ENCODE data around the gene HLA-B.
"Not testable (repeated sequence)": the region's sequence is repeated elsewhere in the genome, so short reads cannot be mapped to it uniquely, and the experiment has no call there.

HLA-B gene

GRCh38 chr6:31381666-31382065 is 24.7 kb upstream of the HLA-B start:
- DNase-seq, result no peak

GRCh38 chr6:31379850-31380249 is 22.9 kb upstream of the HLA-B start:
- DNase-seq, result no peak

- no peak for DNase-seq
Observed at GRCh38 chr6:31378721-31379103, 21.7 kb upstream of the HLA-B start.

DNA sequence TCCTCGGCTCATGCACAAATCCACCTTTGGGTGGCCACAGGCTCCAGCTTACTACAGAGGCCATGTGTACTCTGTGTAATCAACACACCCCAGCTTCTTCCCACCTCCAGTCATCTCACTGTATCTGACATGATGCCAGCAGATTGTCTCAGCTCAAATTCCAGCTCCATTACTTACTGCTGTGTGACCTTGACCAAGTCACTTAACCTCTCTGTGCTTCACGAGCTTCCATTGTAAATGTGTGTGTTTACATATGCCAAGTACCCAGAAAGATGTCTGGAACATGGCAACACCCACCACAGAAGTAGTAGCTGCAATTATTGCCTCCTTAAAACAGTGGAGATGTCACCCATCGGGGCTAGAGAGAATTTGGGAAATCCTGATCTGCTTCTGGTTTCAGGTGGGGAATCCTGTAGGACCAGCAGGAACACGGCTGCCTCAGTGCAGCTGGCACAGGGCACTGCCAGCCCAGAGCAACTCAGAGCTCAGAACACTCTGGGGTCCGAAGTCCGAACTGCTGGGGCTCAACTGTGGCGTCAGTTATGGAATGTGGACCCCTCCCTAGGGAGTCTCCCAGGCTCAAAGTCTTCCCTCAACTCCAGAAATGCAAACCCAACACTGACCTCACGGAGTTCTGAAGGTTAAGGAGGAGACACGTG is 21.2 kb upstream of the HLA-B start:
- no peak for DNase-seq

GRCh38 chr6:31377029-31377428 is 20.1 kb upstream of the HLA-B start:
- DNase-seq, result no peak

GRCh38 chr6:31375699-31376098 is 18.7 kb upstream of the HLA-B start:
- no peak for DNase-seq

DNA sequence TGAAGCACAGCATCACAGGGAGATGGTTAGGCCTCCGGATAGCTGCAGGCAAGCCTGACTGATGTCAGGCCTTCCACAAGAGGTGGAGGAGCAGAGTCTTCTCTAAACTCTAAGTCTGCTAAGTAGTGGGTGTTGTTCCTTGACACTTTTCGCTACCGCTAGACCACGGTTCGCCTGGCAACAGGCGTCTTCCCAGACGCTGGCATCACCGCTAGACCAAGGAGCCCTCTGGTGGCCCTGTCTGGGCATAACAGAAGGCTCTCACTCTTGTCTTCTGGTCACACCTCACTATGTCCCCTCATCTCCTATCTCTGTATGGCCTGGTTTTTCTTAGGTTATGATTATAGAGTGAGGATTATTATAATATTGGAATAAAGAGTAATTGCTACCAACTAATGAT is 17.1 kb upstream of the HLA-B start:
- not testable (repeated sequence) for DNase-seq

DNA sequence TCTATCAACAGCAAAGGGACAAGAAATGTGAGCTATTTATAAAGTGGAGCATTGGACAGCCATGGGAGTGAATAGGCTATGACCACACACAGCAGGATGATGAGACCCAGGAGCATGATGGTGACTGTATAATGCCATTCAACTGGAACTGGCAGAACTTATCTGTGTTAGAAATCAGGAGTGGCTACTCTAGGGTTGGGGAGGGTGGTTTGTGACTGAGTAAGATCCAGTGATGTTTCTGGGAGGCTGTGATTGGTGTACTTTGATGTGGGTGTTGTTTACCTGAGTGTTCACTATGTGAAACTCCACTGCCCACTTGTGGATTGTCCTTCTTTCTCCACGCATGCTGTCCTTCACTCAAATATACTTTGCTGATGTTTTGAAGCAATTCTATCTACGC is 11.5 kb upstream of the HLA-B start:
- no peak for DNase-seq

GRCh38 chr6:31366693-31367470 is 9.9 kb upstream of the HLA-B start:
- DNase-seq, result peak; percentile 87

GRCh38 chr6:31365864-31366263 is 8.9 kb upstream of the HLA-B start:
- DNase-seq, result no peak

DNA sequence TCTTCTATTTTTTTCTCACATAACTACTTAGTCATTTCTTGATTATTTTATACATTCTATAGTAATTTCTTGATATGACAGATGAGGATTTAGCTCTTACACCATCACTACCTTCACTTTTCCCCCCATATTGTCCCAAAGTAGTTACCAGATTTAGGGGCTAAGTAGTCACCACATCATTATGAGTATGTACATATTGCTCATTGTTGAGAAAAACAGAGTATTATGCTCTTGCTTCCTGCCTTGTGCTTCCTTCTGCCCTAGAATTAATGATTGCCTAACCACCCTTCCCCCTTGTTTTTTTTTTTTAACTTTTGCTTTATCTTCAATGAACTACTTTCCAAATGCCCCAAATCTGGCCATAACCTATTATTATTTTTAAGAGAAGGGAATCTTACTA is 6.8 kb upstream of the HLA-B start:
- no peak for DNase-seq

GRCh38 chr6:31362751-31363150 is 5.8 kb upstream of the HLA-B start:
- DNase-seq, result no peak

- no peak for DNase-seq
Observed at GRCh38 chr6:31359581-31359980, 2.6 kb upstream of the HLA-B start.

DNA sequence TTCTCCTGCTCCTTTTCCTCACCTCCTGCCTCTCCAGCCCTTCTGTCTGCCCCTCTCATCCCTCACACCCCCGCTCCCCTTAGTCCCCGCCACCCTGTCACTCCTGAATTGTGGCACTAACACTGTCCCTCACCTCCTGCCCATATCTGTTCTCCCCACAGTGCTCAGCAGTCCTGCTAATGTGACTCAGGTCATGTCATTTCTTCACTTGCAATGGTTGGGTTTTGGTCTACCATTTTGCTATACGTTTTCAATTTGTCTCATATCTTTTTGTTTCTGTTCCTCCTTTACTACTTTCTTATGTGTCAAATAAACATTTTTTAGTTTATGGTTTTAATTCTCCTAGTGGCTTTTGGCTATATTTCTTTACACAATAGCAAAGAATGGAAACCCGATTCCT is 1.3 kb upstream of the HLA-B start:
- no peak for DNase-seq

- DNase-seq, result no peak
Observed at GRCh38 chr6:31357886-31358285, 907 bp upstream of the HLA-B start.

- peak; percentile 49 for DNase-seq
Observed at GRCh38 chr6:31356216-31356945, 598 bp downstream of the HLA-B start.

DNA sequence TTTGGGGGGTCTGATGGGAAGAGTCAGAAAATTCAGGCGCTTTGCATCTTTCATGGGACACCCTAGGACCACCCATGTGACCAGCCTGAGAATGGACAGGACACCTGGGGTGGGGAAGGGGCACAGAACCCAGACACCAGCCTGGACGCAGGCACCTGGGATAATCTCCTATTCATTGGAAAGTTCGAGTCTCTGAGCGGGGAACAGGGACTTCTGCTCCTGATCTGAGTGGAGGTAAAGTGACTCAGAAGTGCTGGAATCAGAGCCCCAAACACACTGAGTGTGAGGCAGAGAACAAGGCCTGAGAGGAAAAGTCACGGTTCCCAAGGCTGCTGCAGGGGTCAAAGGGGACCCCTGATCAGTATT is 1.4 kb downstream of the HLA-B start:
- no peak for DNase-seq

GRCh38 chr6:31354864-31355582 is 2.0 kb downstream of the HLA-B start:
- DNase-seq, result no peak

GRCh38 chr6:31354158-31354863 is 2.7 kb downstream of the HLA-B start:
- no peak for DNase-seq

DNA sequence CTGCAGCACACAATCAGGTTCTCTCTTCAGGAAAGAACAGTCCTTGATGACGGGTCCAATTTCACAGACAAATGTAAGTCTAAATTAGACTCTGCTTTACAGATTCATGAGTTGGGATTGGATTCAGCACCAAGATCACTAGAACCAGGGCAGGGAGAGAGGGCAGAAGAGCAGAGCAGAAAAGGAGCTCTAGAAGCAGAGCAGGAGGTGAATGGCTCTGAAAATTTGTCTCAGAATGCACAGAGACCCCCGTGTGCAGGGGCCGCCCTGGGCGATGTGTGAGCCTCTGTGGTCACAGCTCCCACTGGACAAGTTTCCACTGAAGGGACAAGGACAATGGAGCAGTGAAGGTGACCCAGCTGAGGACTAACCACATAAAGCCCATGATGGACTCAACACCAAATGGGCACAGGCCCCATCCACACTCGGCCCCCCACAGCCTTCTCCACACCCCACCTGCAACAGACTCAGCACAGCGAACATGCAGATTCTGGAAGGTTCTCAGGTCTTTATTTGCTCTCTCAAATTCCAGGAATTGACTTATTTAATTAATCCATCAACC is 3.5 kb downstream of the HLA-B start:
- no peak for DNase-seq

DNA sequence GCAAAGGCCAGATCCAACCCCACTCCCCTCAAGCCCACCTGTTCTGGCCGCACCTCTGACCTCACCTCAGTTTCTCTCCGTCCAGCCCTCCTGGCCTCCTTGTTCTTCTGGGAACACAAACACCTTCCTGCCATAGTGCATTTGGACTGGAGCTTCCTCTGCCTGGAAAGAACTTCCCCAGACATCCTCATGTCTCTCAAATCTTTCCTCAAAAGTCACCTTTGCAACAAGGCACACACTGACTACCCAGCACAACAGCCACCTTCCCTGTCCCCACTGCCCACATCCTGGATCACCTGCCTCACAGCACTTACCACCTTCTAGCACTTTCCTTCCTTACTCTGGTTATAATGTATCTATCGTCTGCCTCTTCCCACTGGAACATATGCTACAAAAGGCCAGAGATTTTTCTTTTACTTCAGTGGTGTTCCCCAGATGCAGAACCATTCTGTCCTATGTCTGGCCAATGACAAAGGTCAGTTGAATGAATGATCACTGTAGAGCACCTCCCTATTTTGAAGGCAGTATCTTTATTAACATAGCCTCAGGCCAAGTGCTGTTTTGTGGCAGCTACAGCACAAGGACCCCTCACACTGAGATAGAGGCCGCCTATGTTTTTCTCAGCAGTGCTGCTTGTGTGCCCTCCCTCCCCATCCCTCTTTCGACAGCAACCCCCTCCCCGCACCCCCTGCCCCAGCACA is 4.1 kb downstream of the HLA-B start:
- DNase-seq, result no peak

GRCh38 chr6:31352310-31352682 is 4.7 kb downstream of the HLA-B start:
- no peak for DNase-seq
